Left kidney (tissue), 8 donors: ENCODE measurements around the gene KISS1. TPM values are rescaled to one million over a fixed set of nuclear protein-coding genes. Genes with fewer than 3 reads are reported as not detected.
"Not testable (repeated sequence)": the region's sequence is repeated elsewhere in the genome, so short reads cannot be mapped to it uniquely, and the experiment has no call there.

ENCODE experiments used
- DNase-seq: peaks from one replicate; pipeline ENCODE4 v3.0.0-alpha.2; 2013
- long read RNA-seq, 8 donors: transcript quantifications; one replicate each; lab custom pipeline, GENCODE V29; 2026
- polyA plus RNA-seq: library from polyadenylated mRNA; unstranded; fragments of 120-200 nt; gene quantifications from one replicate; pipeline ENCODE4 v1.2.1, GENCODE V29; 2013; ENCODE audit not compliant: insufficient read length

KISS1 gene
- polyA plus RNA-seq: not detected
- long read RNA-seq, donor 1: 0 reads
- long read RNA-seq, donor 2: 0 reads
- long read RNA-seq, donor 3: 0 reads
- long read RNA-seq, donor 4: 0 reads
- long read RNA-seq, donor 5: 0 reads
- long read RNA-seq, donor 6: 0 reads
- long read RNA-seq, donor 7: 0 reads
- long read RNA-seq, donor 8, partial matches to known transcripts: 0 of 1 reads
- long read RNA-seq, donor 8, other reads (novel, unspliced or antisense): 0 of 1 reads

- DNase-seq: no peak
Observed at GRCh38 chr1:204196068-204196795, at the start of gene KISS1. Gene KISS1, minus strand, starts transcription at chr1:204196491. Its CDS starts 3,615 bp downstream, at chr1:204192876.

GRCh38 chr1:204242920-204243319, 46.6 kb upstream of the KISS1 start:
- no peak for DNase-seq

- DNase-seq: no peak
Observed at GRCh38 chr1:204241914-204242313, 45.6 kb upstream of the KISS1 start.

GRCh38 chr1:204241050-204241449, 44.8 kb upstream of the KISS1 start:
- no peak for DNase-seq

- no peak for DNase-seq
Observed at GRCh38 chr1:204240233-204240632, 43.9 kb upstream of the KISS1 start.

GRCh38 chr1:204239401-204239800, 43.1 kb upstream of the KISS1 start:
- not testable (repeated sequence) for DNase-seq

- not testable (repeated sequence) for DNase-seq
Observed at GRCh38 chr1:204238520-204238919, 42.2 kb upstream of the KISS1 start.

- not testable (repeated sequence) for DNase-seq
Observed at GRCh38 chr1:204237515-204237914, 41.2 kb upstream of the KISS1 start.

GRCh38 chr1:204232526-204232925, 36.2 kb upstream of the KISS1 start:
- no peak for DNase-seq

GRCh38 chr1:204230211-204230610, 33.9 kb upstream of the KISS1 start:
- DNase-seq: no peak

GRCh38 chr1:204228896-204229295, 32.6 kb upstream of the KISS1 start:
- no peak for DNase-seq

- no peak for DNase-seq
Observed at GRCh38 chr1:204227996-204228785, 31.9 kb upstream of the KISS1 start.

GRCh38 chr1:204227351-204227750, 31.1 kb upstream of the KISS1 start:
- no peak for DNase-seq

GRCh38 chr1:204225841-204226735, 29.8 kb upstream of the KISS1 start:
- peak; percentile 26 for DNase-seq

- no peak for DNase-seq
Observed at GRCh38 chr1:204224655-204225054, 28.4 kb upstream of the KISS1 start.

GRCh38 chr1:204223129-204223860, 27.0 kb upstream of the KISS1 start:
- no peak for DNase-seq

- DNase-seq: no peak
Observed at GRCh38 chr1:204222764-204223055, 26.4 kb upstream of the KISS1 start.

GRCh38 chr1:204222006-204222763, 25.9 kb upstream of the KISS1 start:
- no peak for DNase-seq

- DNase-seq: no peak
Observed at GRCh38 chr1:204221271-204221670, 25.0 kb upstream of the KISS1 start.

GRCh38 chr1:204219971-204220616, 23.8 kb upstream of the KISS1 start:
- no peak for DNase-seq
